Mucosa of stomach (tissue), 1 donor: ENCODE measurements around the gene ZNF77.
A peak's percentile ranks its signal among the peaks of the same experiment; 100 is the strongest.
"Not testable (repeated sequence)": the region's sequence is repeated elsewhere in the genome, so short reads cannot be mapped to it uniquely, and the experiment has no call there.

Source experiments
- H3K27me3 ChIP-seq: one replicate; pipeline ENCODE4 v1.7.0; 2013; ENCODE audit warnings: mild to moderate bottlenecking, low read length; ENCODE audit not compliant: control insufficient read depth, insufficient read depth
- H3K36me3 ChIP-seq: one replicate; pipeline ENCODE4 v1.7.0; 2013; ENCODE audit warnings: low read length; ENCODE audit not compliant: control insufficient read depth, insufficient read depth
- H3K4me1 ChIP-seq: one replicate; pipeline ENCODE4 v1.7.0; 2013; ENCODE audit warnings: mild to moderate bottlenecking, low read length; ENCODE audit not compliant: control insufficient read depth, insufficient read depth
- H3K4me3 ChIP-seq: one replicate; pipeline ENCODE4 v1.7.0; 2013; ENCODE audit warnings: low read length
- H3K9ac ChIP-seq: one replicate; pipeline ENCODE4 v1.7.0; 2013; ENCODE audit warnings: mild to moderate bottlenecking, low read length, moderate library complexity
- H3K9me3 ChIP-seq: one replicate; pipeline ENCODE4 v1.7.0; 2013; ENCODE audit warnings: mild to moderate bottlenecking, low read length, moderate library complexity; ENCODE audit not compliant: control insufficient read depth
- donor health status: Pancreatic carcinoma.

The ZNF77 gene

DNA sequence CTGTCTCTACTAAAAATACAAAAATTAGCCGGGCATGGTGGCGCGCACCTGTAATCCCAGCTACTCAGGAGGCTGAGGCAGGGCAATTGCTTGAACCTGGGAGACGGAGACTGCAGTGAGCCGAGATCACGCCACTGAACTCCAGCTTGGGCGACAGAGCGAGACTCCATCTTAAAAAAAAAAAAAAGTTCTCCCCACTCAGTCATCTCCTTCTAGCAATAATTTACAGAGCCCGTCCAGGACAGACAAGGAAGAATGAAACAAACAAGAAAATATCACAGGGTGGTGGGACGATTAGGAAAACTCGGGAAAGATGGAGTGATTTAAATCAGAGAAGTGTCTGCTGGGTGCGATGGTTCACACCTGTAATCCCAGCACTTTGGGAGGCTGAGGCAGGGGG lies 18.9 kb upstream of the ZNF77 start:
- H3K27me3 ChIP-seq, H3K4me1 ChIP-seq, H3K9ac ChIP-seq, H3K36me3 ChIP-seq, H3K4me3 ChIP-seq, H3K9me3 ChIP-seq: not testable (repeated sequence)

DNA sequence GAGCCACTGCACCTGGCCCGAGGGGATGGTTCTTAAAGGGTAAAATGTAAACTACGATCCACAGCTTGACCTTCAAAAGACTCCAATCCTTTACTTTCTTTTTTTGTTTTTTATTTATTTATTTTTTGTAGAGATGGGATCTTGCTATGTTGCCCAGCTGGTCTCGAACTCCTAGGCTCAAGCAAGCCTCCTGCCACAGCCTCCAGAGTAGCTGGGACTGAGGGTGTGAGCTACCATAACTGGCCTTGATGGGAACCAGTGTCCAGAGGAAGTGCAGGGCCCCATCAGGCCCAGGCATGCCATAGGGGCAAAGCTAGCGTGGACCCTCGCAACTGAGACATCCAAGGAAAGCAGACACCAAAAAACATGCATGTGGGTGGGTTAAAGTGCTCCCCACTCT lies 18.4 kb upstream of the ZNF77 start:
- Histone ChIP-seq H3K9me3 (no peaks in the 10 kb centered on the region), H3K4me1 (no peaks in the 10 kb centered on the region), H3K27me3 (no peaks in the 10 kb centered on the region)

DNA sequence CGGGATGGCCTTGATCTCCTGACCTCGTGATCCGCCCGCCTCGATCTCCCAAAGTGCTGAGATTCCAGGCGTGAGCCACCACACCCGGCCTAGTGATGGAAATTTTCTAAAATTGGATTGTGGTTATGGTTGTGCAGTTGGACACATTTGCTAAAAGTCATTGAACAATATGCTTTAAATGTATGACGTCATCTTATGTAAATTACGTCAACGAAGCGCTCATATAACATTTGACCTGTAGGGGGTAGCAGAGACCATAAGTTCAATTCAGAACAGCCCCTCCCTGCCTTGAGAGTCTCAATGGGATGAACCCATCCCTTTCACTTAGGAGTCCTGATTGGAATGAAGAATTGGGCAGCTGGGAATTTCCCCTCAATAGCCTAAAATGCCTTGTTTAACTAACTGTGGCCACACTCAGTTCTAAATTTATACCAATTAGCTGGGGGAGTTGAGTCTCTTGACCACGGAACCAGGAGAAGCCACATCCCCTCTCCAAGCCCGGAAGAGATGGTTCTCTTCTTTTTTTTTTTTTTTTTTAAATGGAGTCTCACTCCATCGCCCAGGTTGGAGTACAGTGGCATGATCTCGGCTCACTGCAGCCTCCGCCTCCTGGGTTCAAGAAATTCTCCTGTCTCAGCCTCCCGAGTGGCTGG lies 17.4 kb upstream of the ZNF77 start:
- Histone ChIP-seq H3K36me3 (no peaks in the 10 kb centered on the region), H3K9ac (no peak overlapping the region), H3K4me3 (no peak overlapping the region), H3K27me3 (no peaks in the 10 kb centered on the region), H3K9me3 (no peaks in the 10 kb centered on the region), H3K4me1 (no peaks in the 10 kb centered on the region)

More for the DNA sequence above, 18.4 kb upstream of the ZNF77 start:
- H3K4me3 ChIP-seq: no peak overlapping the region
- no peaks in the 10 kb centered on the region for H3K36me3 ChIP-seq
- H3K9ac ChIP-seq: no peak overlapping the region

DNA sequence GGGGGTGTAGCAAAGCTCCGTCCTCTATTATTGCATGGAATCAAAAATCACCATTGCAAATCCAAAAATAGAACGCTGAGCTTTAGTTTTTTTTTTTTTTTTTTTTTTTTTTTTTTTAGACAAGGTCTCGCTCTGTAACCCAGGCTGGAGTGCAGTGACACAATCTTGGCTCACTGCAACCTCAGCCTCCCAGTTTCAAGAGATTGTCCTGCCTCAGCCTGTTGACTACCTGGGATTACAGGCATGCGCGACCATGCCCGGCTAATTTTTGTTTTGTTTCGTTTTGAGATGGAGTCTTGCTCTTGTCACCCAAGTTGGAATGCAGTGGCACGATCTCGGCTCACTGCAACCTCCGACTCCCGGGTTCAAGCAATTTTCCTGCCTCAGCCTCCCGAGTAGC lies 15.3 kb upstream of the ZNF77 start:
- Histone ChIP-seq H3K9me3 (no peaks in the 10 kb centered on the region), H3K27me3 (no peaks in the 10 kb centered on the region), H3K9ac (no peak overlapping the region), H3K36me3 (no peaks in the 10 kb centered on the region), H3K4me3 (no peak overlapping the region), H3K4me1 (no peaks in the 10 kb centered on the region)

DNA sequence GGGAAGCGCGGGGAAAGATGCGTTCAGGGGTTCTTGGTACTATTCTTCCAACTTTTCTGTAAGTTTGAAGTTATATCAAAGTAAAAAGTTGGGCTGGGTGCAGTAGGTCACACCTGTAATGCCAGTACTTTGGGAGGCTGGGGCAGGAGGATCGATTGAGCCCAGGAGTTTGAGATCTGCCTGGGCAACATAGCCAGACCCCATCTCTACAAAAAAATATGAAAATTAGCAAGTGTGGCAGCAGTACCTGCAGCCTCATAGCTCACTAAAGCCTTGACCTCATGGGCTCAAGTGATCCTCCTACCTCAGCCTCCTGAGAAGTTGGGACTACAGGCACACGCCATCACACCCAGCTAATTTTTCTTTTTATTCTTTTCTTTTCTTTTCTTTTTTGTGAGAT lies 12.4 kb upstream of the ZNF77 start:
- peaks cover 5% of the 10 kb centered on the region for H3K4me1 ChIP-seq
- H3K4me3 ChIP-seq: no peak overlapping the region
- H3K27me3 ChIP-seq: no peaks in the 10 kb centered on the region
- no peak overlapping the region for H3K9ac ChIP-seq
- no peaks in the 10 kb centered on the region for H3K36me3 ChIP-seq
- no peaks in the 10 kb centered on the region for H3K9me3 ChIP-seq

DNA sequence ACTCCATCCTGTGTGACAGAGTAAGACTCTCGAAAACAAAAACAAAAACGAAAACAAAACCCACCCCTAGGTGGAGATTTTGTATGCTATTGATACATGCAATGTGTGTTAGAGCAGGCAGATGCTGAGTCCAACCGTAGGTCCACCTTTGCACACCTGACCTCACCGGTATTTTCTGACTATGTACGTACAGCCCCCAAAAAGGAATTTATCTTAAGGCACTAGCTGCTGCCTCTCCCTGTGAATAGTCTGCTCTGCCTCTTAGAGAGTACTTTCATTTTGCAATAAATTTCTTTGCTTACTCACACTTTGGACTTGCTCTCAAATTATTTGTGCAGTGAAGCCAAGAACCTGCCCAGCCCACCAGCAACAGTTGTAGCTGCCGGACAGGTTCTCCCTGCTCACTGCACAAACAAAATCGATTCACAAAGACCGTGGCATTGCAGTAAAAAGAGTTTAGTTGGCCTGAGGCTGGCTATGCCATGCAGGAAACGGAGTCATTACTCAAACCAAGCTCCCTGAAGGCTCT lies 8.2 kb upstream of the ZNF77 start:
- Histone ChIP-seq H3K4me3 (no peak overlapping the region), H3K27me3 (no peaks in the 10 kb centered on the region), H3K4me1 (peaks cover 13% of the 10 kb centered on the region), H3K9ac (peak overlapping the region; percentile 56), H3K36me3 (no peaks in the 10 kb centered on the region), H3K9me3 (no peaks in the 10 kb centered on the region)

DNA sequence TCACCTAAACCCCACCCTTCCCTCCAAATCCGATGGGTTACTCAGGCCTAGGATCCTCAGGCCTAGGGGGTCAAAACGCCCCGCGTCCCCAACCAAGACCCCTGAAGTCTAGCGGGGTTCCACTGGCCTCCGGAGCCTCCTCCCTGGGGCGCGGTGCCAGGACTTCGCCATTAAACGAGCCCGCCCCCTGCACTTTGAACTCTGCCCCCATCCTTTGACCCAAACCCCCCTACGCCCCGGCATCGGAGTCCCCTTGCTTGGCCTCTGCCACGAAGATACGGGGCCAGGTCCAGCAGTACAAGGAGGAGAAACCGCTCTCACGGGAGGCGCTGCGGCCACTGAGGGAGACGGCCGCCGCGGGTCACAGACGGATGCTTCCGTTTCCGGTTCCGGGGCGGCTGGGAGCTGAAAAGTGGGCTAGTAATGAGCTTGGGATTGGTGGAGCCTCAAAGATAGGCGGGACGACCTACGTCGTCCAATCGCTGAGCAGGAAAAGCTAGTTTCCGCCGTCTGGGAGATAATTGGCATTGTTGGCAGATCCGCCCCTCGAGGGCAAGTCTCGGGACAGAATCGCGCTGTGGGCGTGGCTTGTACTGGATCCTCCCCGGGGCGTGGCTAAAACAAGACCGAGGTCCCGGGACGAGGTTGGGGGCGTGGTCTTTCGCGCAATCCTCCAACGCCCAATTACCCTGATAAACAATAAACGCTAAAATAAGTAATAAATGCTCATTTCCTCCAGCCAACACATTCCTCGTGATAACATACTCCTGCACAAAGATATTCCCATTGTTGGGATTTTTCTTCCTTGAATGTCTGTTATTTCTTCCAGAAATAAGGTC lies 5.7 kb upstream of the ZNF77 start:
- H3K27me3 ChIP-seq: no peaks in the 10 kb centered on the region
- H3K4me3 ChIP-seq: peak overlapping the region; percentile 99
- H3K36me3 ChIP-seq: no peaks in the 10 kb centered on the region
- peaks cover 14% of the 10 kb centered on the region for H3K4me1 ChIP-seq
- peak overlapping the region; percentile 96 for H3K9ac ChIP-seq
- H3K9me3 ChIP-seq: no peaks in the 10 kb centered on the region

DNA sequence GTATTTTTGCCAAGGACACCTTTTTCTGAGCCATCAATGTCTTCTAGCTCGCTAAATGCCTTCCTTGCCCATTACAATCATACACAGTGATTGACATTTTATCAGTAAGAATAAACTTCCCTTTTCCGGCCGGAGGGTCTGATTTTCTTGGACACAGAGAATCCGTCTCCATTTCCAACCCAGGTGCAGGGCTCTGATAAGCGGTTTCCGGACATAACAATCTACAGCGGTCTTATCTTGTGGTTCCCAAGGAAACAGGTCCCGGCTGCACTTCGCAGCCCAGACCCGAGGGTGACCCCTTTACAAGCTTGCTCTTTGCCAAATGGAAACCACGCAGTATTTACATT lies 5.1 kb upstream of the ZNF77 start:
- no peaks in the 10 kb centered on the region for H3K9me3 ChIP-seq
- H3K27me3 ChIP-seq: no peaks in the 10 kb centered on the region
- peak overlapping the region; percentile 99 for H3K4me3 ChIP-seq
- peaks cover 17% of the 10 kb centered on the region for H3K4me1 ChIP-seq
- no peaks in the 10 kb centered on the region for H3K36me3 ChIP-seq
- H3K9ac ChIP-seq: peak overlapping the region; percentile 96

DNA sequence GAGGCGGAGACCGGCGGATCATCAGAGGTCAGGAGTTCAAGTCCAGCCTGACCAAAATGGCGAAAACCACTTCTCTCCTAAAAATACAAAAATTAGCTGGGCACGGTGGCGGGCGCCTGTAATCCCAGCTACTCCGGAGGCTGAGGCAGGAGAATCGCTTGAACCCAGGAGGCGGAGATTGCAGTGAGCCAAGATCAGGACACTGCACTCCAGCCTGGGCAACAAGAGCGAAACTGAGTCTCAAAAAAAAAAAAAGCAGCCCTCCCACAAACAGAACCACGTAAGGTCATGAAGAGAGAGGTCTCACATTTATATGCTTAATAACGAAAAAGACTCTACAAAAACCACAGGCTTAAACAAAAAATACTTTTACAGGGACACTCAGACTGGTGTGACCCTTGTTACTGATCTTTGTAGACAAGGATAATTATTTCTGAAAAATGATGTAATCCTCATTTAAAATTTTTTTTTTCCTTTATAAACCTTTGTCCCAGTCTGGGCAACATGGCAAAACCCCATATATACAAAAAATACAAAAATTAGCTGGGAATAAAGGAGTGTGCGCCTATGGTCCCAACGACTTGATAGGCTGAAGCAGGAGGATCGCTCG lies 909 bp upstream of the ZNF77 start:
- Histone ChIP-seq H3K9me3 (no peaks in the 10 kb centered on the region), H3K27me3 (no peaks in the 10 kb centered on the region), H3K9ac (peak overlapping the region; percentile 91), H3K4me3 (peak overlapping the region; percentile 84), H3K36me3 (no peaks in the 10 kb centered on the region), H3K4me1 (peaks cover 22% of the 10 kb centered on the region)

DNA sequence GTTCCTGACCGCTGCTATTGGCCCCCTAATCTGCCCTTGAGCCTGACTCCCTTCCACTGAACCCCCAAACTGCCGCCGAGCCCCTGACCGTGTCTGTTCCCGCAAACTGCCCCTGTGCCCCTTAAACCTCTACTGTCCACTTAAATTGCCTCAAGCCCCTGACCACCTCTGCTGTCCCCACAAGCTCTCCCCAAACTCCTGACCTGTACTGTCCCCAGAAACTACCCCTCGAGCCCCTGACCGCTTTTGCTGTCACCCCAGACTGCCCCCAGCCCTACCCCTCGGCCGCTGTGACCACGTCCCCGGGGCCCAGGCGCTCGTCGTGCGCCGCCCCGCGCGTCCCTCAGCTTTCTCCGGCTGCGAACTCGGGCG lies 382 bp downstream of the ZNF77 start:
- Histone ChIP-seq H3K9ac (peak overlapping the region; percentile 91), H3K4me1 (peaks cover 18% of the 10 kb centered on the region), H3K9me3 (no peaks in the 10 kb centered on the region), H3K4me3 (peak overlapping the region; percentile 84), H3K36me3 (no peaks in the 10 kb centered on the region), H3K27me3 (no peaks in the 10 kb centered on the region)

DNA sequence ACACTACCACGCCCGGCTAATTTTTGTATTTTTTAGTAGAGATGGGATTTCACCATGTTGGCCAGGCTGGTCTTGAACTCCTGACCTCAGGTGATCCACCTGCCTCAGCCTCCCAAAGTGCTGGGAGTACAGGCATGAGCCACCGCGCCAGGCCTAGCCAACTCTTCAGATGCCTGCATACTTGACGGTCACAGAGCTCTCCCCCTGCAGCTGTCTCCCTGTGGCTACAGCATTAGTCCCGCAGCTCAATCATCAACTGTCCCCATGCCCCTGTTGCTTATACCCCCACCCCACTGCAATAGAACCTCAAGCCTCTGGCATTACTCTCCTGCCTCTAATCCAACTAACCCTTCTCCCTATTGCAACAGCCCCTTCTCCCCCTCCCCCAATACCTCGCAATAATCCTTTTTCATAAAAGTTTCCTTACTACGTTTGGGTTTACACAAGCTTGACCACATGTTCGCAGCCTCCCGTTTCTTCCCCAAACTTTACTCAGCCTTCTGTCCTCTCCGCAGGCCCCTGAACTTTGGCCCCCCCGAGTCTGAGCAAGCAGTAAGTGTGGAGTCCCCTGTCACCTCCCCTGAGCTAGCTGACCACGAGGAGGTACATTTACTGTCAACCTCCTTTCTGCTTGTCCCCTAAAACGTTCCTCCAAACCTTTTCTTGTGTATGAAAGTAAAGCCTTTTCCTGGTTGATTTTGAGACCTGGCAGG lies 1.7 kb downstream of the ZNF77 start:
- peaks cover 3% of the 10 kb centered on the region for H3K36me3 ChIP-seq
- peaks cover 14% of the 10 kb centered on the region for H3K4me1 ChIP-seq
- H3K27me3 ChIP-seq: no peaks in the 10 kb centered on the region
- H3K9me3 ChIP-seq: no peaks in the 10 kb centered on the region
- H3K9ac ChIP-seq: no peak overlapping the region
- no peak overlapping the region for H3K4me3 ChIP-seq

DNA sequence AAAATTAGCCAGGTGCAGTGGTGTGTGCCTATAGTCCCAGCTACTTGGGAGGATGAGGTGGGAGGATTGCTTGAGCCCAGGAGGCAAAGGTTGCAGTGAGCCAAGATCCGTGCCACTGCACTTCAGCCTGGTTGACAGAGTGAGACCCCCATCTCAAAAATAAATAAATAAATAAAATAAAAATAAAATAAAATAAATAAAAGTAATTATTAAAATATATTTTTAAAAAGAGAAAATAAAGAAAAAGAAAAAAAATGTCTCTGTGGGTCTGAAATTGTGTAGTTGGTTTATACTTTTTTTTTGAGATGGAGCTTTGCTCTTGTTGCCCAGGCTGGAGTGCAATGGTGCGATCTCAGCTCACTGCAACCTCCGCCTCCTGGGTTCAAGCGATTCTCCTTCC lies 8.9 kb downstream of the ZNF77 start:
- H3K27me3 ChIP-seq, H3K4me1 ChIP-seq, H3K4me3 ChIP-seq, H3K9ac ChIP-seq: not testable (repeated sequence)
- H3K9me3 ChIP-seq: peaks cover 18% of the 10 kb centered on the region
- peaks cover 21% of the 10 kb centered on the region for H3K36me3 ChIP-seq
